Neural cell (in vitro differentiated cells): ENCODE results near the gene SIRT3.

Source experiments
- CTCF ChIP-seq: fragments of 450-650 bp; IDR thresholded peaks from 2 replicates; pipeline ENCODE4 v1.5.1; 2014; ENCODE audit warnings: antibody characterized with exemption, mild to moderate bottlenecking, moderate library complexity; ENCODE audit not compliant: poor library complexity, severe bottlenecking
- EZH2 ChIP-seq: fragments of 200-600, 300-800 bp; shearing (Covaris generic), sonication (generic); IDR thresholded peaks from 2 replicates; pipeline ENCODE4 v1.6.1; 2014; ENCODE audit warnings: antibody characterized with exemption, low read length, borderline replicate concordance, mild to moderate bottlenecking; ENCODE audit not compliant: insufficient read depth, poor library complexity, severe bottlenecking
- POLR2AphosphoS5 ChIP-seq: IDR thresholded peaks from 2 replicates; pipeline ENCODE4 v1.6.1; 2012
- SMC3 ChIP-seq: fragments of 450-650 bp; conservative IDR thresholded peaks from 2 replicates; pipeline ENCODE4 v1.6.1; 2014; ENCODE audit warnings: antibody characterized with exemption, mild to moderate bottlenecking, moderate library complexity; ENCODE audit not compliant: poor library complexity
- TAF1 ChIP-seq: IDR thresholded peaks from 2 replicates; pipeline ENCODE4 v1.6.1; 2012; ENCODE audit warnings: low read depth

- TF ChIP-seq POLR2AphosphoS5 (no peak), SMC3 (no peak), TAF1 (no peak), CTCF (no peak), EZH2 (no peak)
Measured at GRCh38 chr11:261624-262023, 25.5 kb upstream of the SIRT3 start.
